ENCODE measurements around the gene DTHD1. TPM values are rescaled to one million over a fixed set of nuclear protein-coding genes. Genes with fewer than 3 reads are reported as not detected.

DTHD1 gene
- total and polyA plus RNA-seq, 8 donors: 0.09 to 0.12 (median 0.09) TPM; not detected in 4

- TF ChIP-seq, protein P1, sequence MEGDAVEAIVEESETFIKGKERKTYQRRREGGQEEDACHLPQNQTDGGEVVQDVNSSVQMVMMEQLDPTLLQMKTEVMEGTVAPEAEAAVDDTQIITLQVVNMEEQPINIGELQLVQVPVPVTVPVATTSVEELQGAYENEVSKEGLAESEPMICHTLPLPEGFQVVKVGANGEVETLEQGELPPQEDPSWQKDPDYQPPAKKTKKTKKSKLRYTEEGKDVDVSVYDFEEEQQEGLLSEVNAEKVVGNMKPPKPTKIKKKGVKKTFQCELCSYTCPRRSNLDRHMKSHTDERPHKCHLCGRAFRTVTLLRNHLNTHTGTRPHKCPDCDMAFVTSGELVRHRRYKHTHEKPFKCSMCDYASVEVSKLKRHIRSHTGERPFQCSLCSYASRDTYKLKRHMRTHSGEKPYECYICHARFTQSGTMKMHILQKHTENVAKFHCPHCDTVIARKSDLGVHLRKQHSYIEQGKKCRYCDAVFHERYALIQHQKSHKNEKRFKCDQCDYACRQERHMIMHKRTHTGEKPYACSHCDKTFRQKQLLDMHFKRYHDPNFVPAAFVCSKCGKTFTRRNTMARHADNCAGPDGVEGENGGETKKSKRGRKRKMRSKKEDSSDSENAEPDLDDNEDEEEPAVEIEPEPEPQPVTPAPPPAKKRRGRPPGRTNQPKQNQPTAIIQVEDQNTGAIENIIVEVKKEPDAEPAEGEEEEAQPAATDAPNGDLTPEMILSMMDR (IDR thresholded peaks at IDR 0.05): no peak
- intact Hi-C loops (cut with DNase I): no loop called here
- DNase-seq: no peak
- FAIRE-seq: no peak
- H3K9me3 ChIP-seq: no peaks in the 10 kb centered on the region
- H3K4me3 ChIP-seq: no peak overlapping the region
- 65 to 67% methylated on average over 4 of the region's 4 CpGs for WGBS, 2 donors
- no peak for ATAC-seq
- no peaks in the 10 kb centered on the region for H3K36me3 ChIP-seq
- H3K27ac ChIP-seq: no peak overlapping the region
- H3K4me1 ChIP-seq: no peaks in the 10 kb centered on the region
- no peaks in the 10 kb centered on the region for H3K27me3 ChIP-seq
Observed at GRCh38 chr4:36277533-36277932, 3.9 kb upstream of the DTHD1 start.

DNA sequence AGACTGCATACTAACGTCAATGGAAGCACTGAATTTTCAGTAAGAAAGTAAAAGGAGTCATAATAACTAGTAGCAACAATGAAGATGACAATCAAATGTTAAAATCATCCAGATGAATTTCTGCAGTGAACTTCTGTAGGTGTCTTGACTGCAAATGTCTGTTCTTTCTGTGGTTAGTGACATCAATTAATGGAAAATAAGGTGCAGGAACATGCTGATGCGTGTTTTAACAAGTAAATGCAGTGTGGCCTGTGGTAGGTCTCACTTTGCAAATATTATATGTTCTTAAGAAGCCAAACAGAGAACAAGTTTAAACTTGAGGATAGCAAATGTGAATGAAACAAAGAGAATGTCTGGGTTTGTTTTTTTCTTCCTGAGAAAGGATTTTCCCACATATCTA is 2.6 kb upstream of the DTHD1 start:
- H3K36me3 ChIP-seq: no peaks in the 10 kb centered on the region
- no peaks in the 10 kb centered on the region for H3K9me3 ChIP-seq
- H3K27me3 ChIP-seq: no peaks in the 10 kb centered on the region
- no peak overlapping the region for H3K4me3 ChIP-seq
- WGBS, 2 donors: 72 to 78% methylated on average over 2 of the region's 2 CpGs
- intact Hi-C loops (cut with DNase I): no loop called here
- TF ChIP-seq, protein P1 (IDR thresholded peaks at IDR 0.05): no peak
- H3K4me1 ChIP-seq: no peaks in the 10 kb centered on the region
- FAIRE-seq: no peak
- no peak for ATAC-seq
- DNase-seq: no peak
- no peak overlapping the region for H3K27ac ChIP-seq

DNA sequence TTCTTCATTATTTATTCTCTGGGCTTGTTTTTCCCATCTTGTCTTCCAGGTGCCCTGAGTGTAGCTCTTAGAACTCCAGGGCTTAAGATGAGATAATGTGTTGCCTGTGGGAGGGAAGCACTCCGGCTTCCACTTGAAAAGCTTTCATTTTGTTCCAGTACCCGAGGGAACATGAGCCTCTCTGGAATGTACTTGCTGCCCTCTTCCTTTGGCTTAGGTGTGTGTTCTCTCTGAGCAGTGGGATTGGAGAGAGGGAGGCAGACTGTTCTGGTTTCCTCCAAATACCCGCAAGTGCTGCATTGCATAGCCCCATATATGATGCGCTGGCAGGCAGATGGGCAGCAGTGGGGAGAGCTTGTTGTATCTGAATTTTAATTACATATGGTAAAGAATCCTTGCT is 861 bp upstream of the DTHD1 start:
- TF ChIP-seq, protein P1 (IDR thresholded peaks at IDR 0.05): no peak
- no peaks in the 10 kb centered on the region for H3K36me3 ChIP-seq
- H3K27me3 ChIP-seq: no peaks in the 10 kb centered on the region
- FAIRE-seq: no peak
- intact Hi-C loops (cut with DNase I): no loop called here
- no peaks in the 10 kb centered on the region for H3K9me3 ChIP-seq
- ATAC-seq: no peak
- H3K4me3 ChIP-seq: no peak overlapping the region
- 70 to 75% methylated on average over 4 of the region's 4 CpGs for WGBS, 2 donors
- H3K4me1 ChIP-seq: no peaks in the 10 kb centered on the region
- H3K27ac ChIP-seq: no peak overlapping the region
- DNase-seq: no peak

- no peaks in the 10 kb centered on the region for H3K4me1 ChIP-seq
- DNase-seq (no peak), FAIRE-seq (no peak), ATAC-seq (no peak)
- TF ChIP-seq, protein P1 (IDR thresholded peaks at IDR 0.05): no peak
- no peak overlapping the region for H3K27ac ChIP-seq
- no peaks in the 10 kb centered on the region for H3K9me3 ChIP-seq
- H3K4me3 ChIP-seq: no peak overlapping the region
- H3K36me3 ChIP-seq: no peaks in the 10 kb centered on the region
- intact Hi-C loops (cut with DNase I): no loop called here
- H3K27me3 ChIP-seq: no peaks in the 10 kb centered on the region
Observed at GRCh38 chr4:36282503-36283030, 1.2 kb downstream of the DTHD1 start.

GRCh38 chr4:36283912-36284465 is 2.6 kb downstream of the DTHD1 start:
- H3K27ac ChIP-seq: no peak overlapping the region

More at GRCh38 chr4:36283912-36284465, 2.6 kb downstream of the DTHD1 start:
- WGBS, 2 donors: 71% methylated on average over 2 of the region's 2 CpGs
- ATAC-seq (no peak), FAIRE-seq (no peak), DNase-seq (no peak)
- no peaks in the 10 kb centered on the region for H3K9me3 ChIP-seq
- no peak overlapping the region for H3K4me3 ChIP-seq
- H3K36me3 ChIP-seq: no peaks in the 10 kb centered on the region
- H3K4me1 ChIP-seq: no peaks in the 10 kb centered on the region
- TF ChIP-seq, protein P1 (IDR thresholded peaks at IDR 0.05): no peak
- no peaks in the 10 kb centered on the region for H3K27me3 ChIP-seq
- intact Hi-C loops (cut with DNase I): no loop called here

Measured in pancreas (tissue), 10 donors.